Measurements from ENCODE around the gene CDH23.

DNA sequence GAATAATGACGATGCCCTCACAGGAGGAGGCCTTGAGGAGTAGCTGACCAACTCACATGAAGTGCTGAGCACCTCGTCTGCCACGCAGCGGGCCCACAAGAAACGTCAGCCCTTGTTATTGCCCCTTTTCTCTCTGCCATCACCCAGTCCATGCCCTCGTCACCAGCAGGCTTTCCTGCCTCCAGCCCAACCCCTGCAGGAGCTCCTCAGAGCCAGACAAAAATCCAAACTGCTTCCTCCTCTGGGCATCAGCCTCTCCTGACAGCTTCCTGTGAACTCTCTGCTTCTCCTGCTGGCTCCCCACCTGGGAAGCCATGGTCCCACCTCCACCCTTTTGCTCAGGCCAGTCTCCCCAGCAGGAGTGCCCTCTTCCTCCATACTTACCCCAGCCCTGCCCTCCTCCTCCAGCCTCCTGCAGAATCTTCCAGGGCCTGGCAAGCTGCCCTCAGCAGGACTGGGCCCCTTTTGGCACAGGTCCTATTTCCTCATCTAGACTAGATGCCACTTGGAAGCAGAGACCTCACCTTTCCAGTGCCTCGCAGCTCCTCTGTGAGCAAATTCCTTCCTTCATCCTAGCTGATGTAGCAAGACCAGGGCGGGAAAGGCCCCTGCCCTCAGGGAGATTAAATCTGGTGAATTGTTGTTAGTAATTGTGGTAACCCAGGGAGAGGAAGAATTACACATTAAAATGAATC, 207.8 kb downstream of the CDH23 start:
- TF ChIP-seq, protein P1, sequence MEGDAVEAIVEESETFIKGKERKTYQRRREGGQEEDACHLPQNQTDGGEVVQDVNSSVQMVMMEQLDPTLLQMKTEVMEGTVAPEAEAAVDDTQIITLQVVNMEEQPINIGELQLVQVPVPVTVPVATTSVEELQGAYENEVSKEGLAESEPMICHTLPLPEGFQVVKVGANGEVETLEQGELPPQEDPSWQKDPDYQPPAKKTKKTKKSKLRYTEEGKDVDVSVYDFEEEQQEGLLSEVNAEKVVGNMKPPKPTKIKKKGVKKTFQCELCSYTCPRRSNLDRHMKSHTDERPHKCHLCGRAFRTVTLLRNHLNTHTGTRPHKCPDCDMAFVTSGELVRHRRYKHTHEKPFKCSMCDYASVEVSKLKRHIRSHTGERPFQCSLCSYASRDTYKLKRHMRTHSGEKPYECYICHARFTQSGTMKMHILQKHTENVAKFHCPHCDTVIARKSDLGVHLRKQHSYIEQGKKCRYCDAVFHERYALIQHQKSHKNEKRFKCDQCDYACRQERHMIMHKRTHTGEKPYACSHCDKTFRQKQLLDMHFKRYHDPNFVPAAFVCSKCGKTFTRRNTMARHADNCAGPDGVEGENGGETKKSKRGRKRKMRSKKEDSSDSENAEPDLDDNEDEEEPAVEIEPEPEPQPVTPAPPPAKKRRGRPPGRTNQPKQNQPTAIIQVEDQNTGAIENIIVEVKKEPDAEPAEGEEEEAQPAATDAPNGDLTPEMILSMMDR (IDR thresholded peaks at IDR 0.05; ENCODE audit: low read depth, low read length, poor library complexity, severe bottlenecking) = no peak
- TF ChIP-seq EZH2phosphoT487 (IDR thresholded peaks at IDR 0.05; ENCODE audit: borderline replicate concordance, low read length) = no peak
